ENCODE results near the gene SH3BP5.
A peak's percentile ranks its signal among the peaks of the same experiment; 100 is the strongest.

The SH3BP5 gene

GRCh38 chr3:15241341-15241740 is 91.0 kb downstream of the SH3BP5 start:
- peak; percentile 30 for DNase-seq

GRCh38 chr3:15229262-15229661 is 103.1 kb downstream of the SH3BP5 start:
- DNase-seq: no peak

GRCh38 chr3:15228147-15228546 is 104.2 kb downstream of the SH3BP5 start:
- no peak for DNase-seq

GRCh38 chr3:15223685-15224572 is 108.5 kb downstream of the SH3BP5 start:
- no peak for DNase-seq

- no peak for DNase-seq
These were observed 110.7 kb downstream of the SH3BP5 start for GRCh38 chr3:15221574-15222217.

GRCh38 chr3:15220661-15221060 is 111.7 kb downstream of the SH3BP5 start:
- DNase-seq: no peak

- DNase-seq: no peak
These were observed 112.3 kb downstream of the SH3BP5 start for GRCh38 chr3:15220056-15220455.

GRCh38 chr3:15218689-15219088 is 113.7 kb downstream of the SH3BP5 start:
- DNase-seq: no peak

- DNase-seq: no peak
These were observed 114.5 kb downstream of the SH3BP5 start for GRCh38 chr3:15217841-15218267.

- DNase-seq: no peak
These were observed 115.2 kb downstream of the SH3BP5 start for GRCh38 chr3:15217011-15217671.

GRCh38 chr3:15216501-15216900 is 115.9 kb downstream of the SH3BP5 start:
- DNase-seq: no peak

GRCh38 chr3:15215996-15216395 is 116.4 kb downstream of the SH3BP5 start:
- no peak for DNase-seq

GRCh38 chr3:15214758-15215157 is 117.6 kb downstream of the SH3BP5 start:
- DNase-seq: no peak

GRCh38 chr3:15211937-15212336 is 120.4 kb downstream of the SH3BP5 start:
- DNase-seq: no peak

GRCh38 chr3:15207836-15208504 is 124.4 kb downstream of the SH3BP5 start:
- no peak for DNase-seq

GRCh38 chr3:15206662-15207576 is 125.5 kb downstream of the SH3BP5 start:
- no peak for DNase-seq

- peak; percentile 91 for DNase-seq
These were observed 126.3 kb downstream of the SH3BP5 start, which contains the start of gene CAPN7 for GRCh38 chr3:15205934-15206661. TSS of gene CAPN7 (plus strand) at chr3:15206246. CDS start at chr3:15206496, 250 bp downstream.

- DNase-seq: no peak
These were observed 126.9 kb downstream of the SH3BP5 start for GRCh38 chr3:15205482-15205933.

Data from activated T-cell treated with anti-CD3 and anti-CD28 coated beads for 4 hours (primary cell).